GM21381 (cell line): ENCODE results near the gene INHBC.
"Not testable (repeated sequence)": the region's sequence is repeated elsewhere in the genome, so short reads cannot be mapped to it uniquely, and the experiment has no call there.

ENCODE experiments used
- ATAC-seq: cut with Tn5 transposase; IDR thresholded peaks from one replicate; pipeline ENCODE4 v1.9.1; 2021; ENCODE audit warnings: mild to moderate bottlenecking, moderate library complexity; ENCODE audit not compliant: unreplicated experiment

INHBC gene

DNA sequence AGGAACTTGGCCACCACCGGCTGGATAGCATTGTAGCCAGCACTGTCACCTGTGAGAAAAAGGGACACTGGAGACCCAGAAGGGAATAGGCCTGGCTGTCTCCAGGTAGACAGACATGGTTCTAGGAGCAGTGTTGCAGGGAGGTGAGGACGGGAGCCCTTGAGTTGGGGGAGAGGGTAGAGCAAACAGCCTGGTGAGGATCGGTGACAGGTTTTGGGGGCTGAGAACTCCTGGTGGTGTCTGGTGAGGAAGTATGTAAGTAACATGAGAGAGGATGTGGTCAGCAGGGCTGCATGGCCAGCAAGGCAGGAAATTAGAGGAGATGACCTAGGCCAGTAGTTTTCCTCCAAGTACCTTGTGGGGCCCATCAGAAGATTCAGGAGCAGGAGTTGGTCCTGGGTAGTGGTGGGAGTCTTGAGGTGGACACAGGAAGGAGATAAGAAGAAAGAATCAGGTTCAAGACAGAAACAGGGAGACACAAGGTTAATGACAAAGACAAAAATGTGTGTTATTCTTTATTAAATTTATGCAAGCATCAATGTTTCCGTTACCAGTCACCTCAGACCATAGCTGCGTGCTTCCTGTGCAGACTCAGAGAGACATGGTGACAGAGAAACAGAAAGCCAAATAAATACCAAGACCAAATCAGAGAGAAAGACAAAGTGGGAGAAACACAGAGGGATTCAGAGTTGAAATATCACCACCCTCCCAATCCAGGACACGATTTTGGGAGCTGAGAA, 45.0 kb downstream of the INHBC start, which contains the start of gene ARHGAP9:
TSS of gene ARHGAP9 (minus strand) at position 491 of the 740 bp plus-strand sequence. CDS start at position 31, 460 bp downstream.
- no peak for ATAC-seq

DNA sequence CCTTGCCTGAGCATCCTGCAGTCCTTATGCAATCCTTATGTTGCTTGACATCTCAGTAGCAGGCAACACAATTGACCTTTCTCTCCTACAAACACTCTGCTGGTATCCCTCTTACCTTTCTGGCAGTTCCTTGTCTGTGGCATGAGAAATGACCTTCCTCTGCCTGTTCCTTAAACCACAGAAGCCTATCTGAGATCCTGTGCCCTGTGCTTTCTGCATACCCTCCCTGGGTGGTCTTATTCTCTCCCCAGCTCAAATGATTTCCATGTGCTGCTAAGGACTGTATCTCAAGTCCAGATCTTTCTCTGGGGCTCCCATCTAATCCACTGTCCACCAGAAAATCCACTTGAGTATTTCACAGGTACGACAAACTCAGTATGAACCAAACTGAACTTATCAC, 47.1 kb downstream of the INHBC start:
- no peak for ATAC-seq

GRCh38 chr12:57483466-57483865, 48.9 kb downstream of the INHBC start:
- ATAC-seq = no peak

- ATAC-seq = no peak
These were observed 51.1 kb downstream of the INHBC start for GRCh38 chr12:57485695-57486094.

DNA sequence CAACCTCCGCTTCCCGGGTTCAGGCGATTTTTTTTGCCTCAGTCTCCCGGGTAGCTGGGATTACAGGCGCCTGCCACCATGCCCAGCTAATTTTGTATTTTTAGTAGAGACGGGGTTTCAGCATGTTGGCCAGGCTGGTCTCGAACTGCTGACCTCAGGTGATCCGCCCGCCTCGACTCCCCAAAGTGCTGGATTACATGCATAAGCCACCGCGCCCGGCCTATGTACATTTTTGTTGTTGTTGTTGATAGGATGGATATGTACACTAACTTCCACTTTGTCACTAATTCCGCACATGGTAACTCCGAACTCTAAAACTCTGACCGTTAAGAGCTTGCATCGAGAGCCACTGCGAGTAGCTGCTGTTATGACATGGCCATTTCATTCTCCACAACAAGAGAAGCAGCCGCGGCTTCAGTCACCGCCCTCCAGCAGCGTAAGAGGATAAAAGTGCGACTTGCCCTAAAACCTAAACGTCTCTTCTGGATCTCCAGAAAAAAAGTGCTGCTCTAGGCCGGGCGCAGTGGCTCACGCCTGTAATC, 52.5 kb downstream of the INHBC start:
- ATAC-seq = no peak

- peak; percentile 98 for ATAC-seq
These were observed 53.2 kb downstream of the INHBC start, which contains the start of gene MARS1 for GRCh38 chr12:57487597-57488401. Gene MARS1, plus strand, starts transcription at chr12:57488068. Its CDS starts 23 bp downstream, at chr12:57488091.

- no peak for ATAC-seq
These were observed 54.0 kb downstream of the INHBC start for GRCh38 chr12:57488402-57489156.

- ATAC-seq = no peak
These were observed 54.6 kb downstream of the INHBC start for GRCh38 chr12:57489157-57489641.

DNA sequence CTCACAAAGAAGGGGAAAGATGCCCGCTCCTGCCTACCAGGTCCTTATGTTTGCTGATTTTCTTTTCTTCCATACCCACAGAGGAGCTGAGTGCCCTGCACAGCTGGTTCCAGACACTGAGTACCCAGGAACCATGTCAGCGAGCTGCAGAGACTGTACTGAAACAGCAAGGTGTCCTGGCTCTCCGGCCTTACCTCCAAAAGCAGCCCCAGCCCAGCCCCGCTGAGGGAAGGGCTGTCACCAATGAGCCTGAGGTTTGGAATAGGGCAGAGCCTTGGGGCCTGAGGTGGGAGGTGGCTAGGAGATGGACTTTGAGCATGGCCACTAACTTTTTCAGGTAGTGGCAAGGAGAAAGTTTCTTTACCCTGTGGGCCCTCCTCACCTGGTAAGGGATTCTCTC, 55.5 kb downstream of the INHBC start:
- no peak for ATAC-seq

DNA sequence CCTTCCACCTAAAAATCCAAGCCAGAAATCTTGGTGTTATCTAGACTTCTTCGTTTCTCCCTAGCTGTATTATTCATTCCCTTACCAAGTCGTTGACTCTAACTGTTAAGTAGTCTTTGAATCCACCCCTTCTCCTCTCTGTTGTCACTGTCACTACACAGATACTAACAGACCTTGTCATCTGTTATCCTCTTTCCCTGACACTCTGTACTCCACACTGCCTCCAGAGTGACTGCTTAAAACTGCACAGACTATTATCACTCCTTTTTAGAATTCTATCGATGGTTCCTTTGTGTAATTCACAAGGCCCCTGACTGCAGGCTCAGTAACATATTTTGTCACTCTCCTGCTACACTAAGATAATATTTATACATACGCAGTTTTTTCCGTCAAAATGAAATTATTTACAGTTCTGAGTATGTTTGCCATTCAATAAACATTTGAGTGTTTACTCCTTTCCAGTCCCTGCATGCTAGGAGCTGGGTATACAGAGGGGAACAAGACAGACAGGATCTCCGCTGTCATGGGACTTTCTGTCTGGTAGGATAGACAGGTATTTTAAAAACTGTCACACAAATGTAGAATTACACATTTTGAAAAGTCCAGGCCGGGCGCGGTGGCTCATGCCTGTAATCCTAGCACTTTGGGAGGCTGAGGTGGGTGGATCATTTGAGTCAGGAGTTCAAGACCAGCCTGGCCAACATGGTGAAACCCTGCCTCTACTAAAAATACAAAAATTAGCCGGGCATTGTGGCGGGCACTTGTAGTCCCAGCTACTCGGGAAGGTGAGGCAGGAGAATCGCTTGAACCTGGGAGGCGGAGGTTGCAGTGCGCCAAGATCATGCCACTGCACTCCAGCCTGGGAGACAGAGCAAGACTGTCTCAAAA, 57.1 kb downstream of the INHBC start:
- ATAC-seq = no peak

DNA sequence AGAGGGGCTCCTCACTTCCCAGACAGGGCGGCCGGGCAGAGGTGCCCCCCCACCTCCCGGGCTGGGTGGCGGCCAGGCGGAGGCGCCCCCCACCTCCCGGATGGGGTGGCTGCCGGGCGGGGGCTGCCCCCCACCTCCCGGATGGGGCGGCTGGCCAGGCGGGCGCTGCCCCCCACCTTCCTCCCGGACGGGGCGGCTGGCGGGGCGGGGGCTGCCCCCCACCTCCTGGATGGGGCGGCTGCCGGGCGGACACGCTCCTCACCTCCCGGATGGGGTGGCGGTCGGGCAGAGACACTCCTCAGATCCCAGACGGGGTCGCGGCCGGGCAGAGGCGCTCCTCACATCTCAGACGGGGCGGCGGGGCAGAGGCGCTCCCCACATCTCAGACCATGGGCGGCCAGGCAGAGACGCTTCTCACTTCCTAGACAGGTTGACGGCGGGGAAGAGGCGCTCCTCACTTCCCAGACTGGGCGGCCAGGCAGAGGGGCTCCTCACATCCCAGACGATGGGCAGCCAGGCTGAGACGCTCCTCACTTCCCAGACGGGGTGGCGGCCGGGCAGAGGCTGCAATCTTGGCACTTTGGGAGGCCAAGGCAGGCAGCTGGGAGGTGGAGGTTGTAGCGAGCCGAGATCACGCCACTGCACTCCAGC, 60.6 kb downstream of the INHBC start:
- ATAC-seq = not testable (repeated sequence)

GRCh38 chr12:57496822-57497221, 62.2 kb downstream of the INHBC start:
- no peak for ATAC-seq

DNA sequence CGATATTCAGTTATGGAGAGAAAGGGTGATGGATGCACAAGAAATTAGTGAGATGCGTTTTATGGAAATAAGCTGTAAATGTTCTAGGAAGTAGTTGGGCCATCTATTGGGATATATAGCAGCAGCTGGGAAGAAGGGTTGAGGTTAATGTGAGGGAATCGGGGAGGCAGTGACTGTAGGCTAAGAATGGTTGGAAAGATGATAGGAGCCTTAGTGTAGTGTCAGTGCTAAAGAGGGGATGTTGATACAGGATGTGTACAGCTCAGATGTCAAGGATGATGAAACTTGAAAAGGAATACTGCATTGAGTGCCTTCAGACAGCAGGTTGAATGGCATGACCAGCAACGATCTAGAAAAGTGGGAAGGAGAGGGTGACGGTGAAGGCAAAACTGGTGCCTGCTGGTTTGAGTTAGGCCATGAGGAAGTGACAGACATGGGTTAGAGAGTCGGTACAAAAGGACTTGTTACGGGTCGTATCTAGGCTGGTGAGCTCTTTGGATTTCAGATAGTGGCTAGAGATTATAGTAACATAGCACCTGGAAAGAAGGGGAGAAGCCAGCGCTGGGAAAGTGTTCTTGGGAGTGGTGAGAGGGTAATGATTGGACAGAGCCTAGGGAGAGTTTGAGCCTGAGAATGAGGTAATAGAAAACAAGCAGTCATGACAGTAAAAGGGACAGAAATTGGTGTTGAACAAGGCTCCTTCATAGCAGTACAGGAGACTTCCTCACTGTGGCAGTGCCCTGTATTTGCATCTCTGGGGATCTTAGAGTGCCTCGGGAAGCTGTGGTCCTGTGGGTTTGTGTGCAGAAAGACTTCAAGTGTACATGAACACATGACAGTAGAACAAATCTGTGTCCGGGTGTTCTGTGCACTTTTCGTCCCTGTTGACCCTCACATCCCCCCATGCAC, 62.9 kb downstream of the INHBC start:
- ATAC-seq = no peak

DNA sequence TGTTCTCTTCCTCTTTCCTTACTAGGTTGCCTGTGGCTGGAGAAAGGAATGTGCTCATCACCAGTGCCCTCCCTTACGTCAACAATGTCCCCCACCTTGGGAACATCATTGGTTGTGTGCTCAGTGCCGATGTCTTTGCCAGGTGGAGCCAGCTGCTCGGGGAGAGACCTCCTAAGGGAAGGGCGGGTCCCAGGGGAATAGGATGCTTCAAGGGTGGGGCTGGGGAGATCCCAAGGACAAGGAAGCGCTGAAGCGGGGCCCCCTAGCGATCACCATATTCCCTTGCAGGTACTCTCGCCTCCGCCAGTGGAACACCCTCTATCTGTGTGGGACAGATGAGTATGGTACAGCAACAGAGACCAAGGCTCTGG, 63.5 kb downstream of the INHBC start:
- no peak for ATAC-seq

DNA sequence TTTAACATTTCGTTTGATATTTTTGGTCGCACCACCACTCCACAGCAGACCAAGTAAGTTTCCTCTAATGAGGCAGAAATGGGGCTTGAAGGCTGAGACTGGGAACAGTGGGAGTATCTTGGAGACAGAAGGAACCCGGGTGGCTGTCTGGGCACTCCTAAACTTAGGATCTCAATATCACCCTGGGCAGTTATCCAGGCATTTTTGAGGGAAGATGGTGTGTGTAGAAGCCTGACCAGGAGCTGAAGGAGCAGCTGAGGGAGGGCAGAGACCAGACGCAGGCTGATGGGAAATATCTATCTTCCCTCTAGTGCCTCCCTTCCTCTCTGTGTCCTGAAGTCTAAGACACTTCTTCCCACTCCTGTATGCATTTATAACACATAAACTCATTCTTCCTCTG, 64.0 kb downstream of the INHBC start:
- ATAC-seq = no peak

DNA sequence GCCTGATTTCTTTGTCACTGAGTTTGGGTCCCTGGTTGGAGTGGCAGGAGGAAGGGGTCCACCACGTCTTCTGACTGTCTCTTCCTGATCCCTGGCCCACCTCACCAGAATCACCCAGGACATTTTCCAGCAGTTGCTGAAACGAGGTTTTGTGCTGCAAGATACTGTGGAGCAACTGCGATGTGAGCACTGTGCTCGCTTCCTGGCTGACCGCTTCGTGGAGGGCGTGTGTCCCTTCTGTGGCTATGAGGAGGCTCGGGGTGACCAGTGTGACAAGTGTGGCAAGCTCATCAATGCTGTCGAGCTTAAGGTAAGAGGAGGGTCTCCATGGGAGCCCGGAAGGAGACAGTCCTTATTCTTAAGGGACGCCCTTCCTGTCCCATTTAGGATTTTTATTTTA, 65.6 kb downstream of the INHBC start:
- no peak for ATAC-seq
